ES-I3 (cell line): Measurements from ENCODE around the gene GNB4.
A peak's percentile ranks its signal among the peaks of the same experiment; 100 is the strongest.

Experiments
- H3K36me3 ChIP-seq: 2 replicates; pipeline ENCODE4 v1.6.1; 2013; ENCODE audit warnings: mild to moderate bottlenecking, low read length, control low read depth, moderate library complexity; ENCODE audit not compliant: insufficient read depth
- H3K4me1 ChIP-seq: 2 replicates; pipeline ENCODE4 v1.6.1; 2013; ENCODE audit warnings: mild to moderate bottlenecking, control low read depth, low read length; ENCODE audit not compliant: insufficient read depth
- H3K9ac ChIP-seq: 2 replicates; pipeline ENCODE4 v1.6.1; 2013; ENCODE audit warnings: low read depth, mild to moderate bottlenecking, low read length, moderate library complexity
- H3K9me3 ChIP-seq: 2 replicates; pipeline ENCODE4 v1.6.1; 2013; ENCODE audit warnings: mild to moderate bottlenecking, low read length, moderate library complexity; ENCODE audit not compliant: control insufficient read depth, insufficient read depth

GNB4 gene

DNA sequence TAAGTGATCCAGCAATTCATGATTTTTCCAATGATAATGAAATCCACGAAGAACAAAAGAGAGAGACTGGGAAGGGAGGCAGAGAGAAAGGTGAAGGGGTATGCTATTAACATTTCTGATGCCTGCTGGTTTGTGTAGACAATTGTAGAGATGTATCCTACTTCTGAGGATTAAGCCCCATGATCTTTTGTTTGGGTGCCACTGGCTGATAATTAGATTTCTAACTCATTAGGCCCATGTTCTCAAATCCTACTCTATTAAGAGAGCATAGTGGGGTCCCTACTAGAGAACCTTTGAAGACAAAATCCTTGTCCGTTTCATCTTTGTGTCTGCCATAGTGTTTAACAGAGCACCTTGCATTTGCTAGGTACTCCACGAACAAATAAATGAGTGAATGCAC, 2.7 kb upstream of the GNB4 start:
- peaks cover 21% of the 10 kb centered on the region for H3K4me1 ChIP-seq
- H3K9me3 ChIP-seq, result no peaks in the 10 kb centered on the region
- H3K36me3 ChIP-seq, result no peaks in the 10 kb centered on the region
- H3K9ac ChIP-seq, result no peak overlapping the region

DNA sequence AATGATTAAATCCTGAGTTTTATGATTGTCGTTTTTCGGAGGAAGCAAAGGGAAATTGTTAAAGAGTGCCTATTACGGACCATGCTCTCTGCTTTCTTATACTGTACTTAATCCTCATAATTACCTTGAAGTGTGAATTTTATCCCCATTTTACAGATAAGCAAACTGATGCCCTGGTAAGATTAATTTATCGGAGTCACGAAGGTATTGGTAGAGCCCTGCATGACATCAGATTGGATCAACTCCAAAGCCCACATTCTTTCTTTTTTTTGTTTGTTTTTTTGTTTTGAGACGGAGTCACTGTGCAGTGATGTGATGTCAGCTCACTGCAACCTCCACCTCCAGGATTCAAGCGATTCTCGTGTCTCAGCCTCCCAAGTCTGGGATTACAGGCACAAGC, 1.6 kb upstream of the GNB4 start:
- Histone ChIP-seq H3K9ac (no peak overlapping the region), H3K4me1 (peaks cover 21% of the 10 kb centered on the region)

DNA sequence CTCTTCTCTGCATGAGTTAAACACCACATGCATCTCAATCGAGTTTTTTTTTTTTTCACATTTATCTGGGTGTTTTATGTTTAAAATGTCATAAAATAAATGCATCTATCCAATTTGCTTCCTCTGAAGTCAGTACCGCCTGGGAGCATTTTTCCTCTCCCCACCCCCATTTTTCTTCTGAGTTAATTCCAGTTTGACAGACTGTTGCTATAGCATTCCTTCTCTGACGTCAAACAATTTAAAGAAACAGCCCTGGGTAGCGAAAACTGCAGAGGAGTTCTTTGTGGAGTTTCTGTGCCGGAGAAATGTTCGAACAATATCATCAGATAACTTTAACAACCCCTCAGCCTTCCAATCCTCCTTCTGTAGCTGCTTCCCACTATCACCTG, 900 bp upstream of the GNB4 start:
- peak overlapping the region; percentile 80 for H3K9ac ChIP-seq
- no peaks in the 10 kb centered on the region for H3K9me3 ChIP-seq
- peaks cover 21% of the 10 kb centered on the region for H3K4me1 ChIP-seq
- H3K36me3 ChIP-seq, result no peaks in the 10 kb centered on the region

More for the DNA sequence above, 1.6 kb upstream of the GNB4 start:
- H3K9me3 ChIP-seq, result no peaks in the 10 kb centered on the region
- no peaks in the 10 kb centered on the region for H3K36me3 ChIP-seq

DNA sequence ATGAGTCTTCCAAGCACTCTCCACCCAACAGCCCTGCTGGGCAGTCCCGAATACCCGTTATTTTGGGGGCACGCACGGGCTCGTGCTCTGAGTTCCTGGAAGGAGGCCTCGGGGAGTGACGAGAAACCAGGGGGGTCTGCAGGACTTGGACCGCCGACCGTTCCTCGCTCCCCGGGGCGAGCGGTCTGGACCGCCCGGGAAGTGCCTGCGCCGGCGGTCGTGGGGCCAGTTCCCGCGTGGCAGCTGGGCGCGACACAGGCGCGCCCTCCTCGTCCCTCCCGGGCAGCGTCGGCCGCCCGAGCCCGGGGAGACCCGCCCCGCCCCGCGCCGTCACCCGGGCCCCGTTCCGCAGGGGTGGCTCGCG, 387 bp downstream of the GNB4 start:
- Histone ChIP-seq H3K4me1 (peaks cover 23% of the 10 kb centered on the region), H3K36me3 (no peaks in the 10 kb centered on the region), H3K9ac (peak overlapping the region; percentile 80), H3K9me3 (no peaks in the 10 kb centered on the region)

DNA sequence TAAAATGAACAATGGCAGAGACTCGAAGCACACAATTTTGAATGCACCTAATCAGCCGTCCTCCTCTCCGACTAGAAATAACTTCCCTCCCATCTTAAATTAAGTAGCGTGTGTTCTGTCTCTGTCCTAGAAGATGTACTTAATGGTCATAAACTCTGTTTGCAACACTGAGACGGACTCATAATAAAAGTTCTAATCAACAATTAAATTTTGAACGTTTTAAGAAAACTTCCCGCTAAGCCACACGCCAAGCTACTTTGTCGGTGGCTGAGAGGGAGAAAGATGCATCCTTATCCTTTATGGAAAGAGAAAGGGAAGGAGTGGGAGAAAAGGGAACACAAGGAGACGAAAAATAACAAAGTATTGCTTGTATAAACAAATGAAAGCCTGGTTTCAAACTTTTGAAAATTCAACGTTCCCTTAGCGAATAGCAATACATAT, 989 bp downstream of the GNB4 start:
- peak overlapping the region; percentile 80 for H3K9ac ChIP-seq
- H3K9me3 ChIP-seq, result no peaks in the 10 kb centered on the region
- no peaks in the 10 kb centered on the region for H3K36me3 ChIP-seq
- H3K4me1 ChIP-seq, result peaks cover 19% of the 10 kb centered on the region

DNA sequence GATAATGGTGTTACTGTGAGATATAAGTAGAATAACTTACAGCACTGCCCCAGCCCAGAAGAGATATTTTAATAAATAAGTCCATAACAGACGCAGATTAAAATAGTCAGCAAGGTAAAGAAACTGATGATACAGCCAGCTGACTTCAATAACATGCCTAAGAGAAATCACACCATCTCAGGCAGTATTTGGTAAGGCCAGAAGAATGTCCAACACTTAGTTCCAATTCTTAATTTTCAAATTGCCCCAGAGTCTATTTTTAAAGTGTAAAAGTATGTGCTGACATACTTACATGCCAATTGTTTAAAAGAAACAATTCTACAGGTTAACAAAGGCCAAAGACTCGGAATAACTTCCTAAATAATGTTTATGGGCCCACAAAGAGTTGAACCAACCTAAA, 1.6 kb downstream of the GNB4 start:
- Histone ChIP-seq H3K9ac (peak overlapping the region; percentile 80; the same call in 1 of the 2 replicates), H3K36me3 (no peaks in the 10 kb centered on the region), H3K9me3 (no peaks in the 10 kb centered on the region), H3K4me1 (peaks cover 15% of the 10 kb centered on the region)

DNA sequence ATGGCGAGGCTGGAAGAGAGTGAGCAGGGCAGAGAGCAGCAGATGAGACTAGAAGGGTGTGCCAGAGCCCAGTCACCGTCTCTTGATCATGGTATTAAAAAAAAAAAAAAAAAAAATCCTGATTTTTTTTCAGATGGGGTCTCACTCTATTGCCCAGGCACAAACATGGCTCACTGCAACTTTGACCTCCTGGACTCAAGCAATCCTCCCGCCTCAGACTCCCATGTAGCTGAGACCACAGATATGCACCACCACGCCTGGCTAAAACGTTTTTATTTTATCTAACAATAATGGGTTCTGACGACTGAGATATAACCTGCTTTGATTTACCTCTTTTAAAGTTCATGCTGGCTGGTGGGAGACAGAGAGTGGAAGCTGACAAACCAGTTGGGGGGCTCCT, 4.0 kb downstream of the GNB4 start:
- Histone ChIP-seq H3K9ac (no peak overlapping the region), H3K4me1 (peaks cover 8% of the 10 kb centered on the region), H3K36me3 (no peaks in the 10 kb centered on the region), H3K9me3 (no peaks in the 10 kb centered on the region)

DNA sequence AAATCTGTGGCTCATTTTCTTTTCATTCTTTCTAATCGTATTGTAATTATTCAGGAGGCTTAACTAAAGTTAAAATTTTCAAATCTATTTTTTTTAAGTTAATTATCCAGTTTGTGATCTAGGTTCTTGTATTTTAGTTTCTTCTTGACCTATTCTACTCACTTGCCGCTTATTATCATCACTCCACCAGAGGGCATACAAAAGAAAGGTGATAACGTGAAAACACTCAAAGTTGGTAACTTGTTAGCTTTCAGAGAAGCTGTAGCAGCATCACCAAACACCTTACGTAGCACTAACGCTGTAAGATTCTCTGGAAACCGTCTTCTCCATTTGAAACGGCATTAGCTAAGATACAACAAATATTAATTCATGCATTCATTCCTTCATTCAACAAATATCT, 4.8 kb downstream of the GNB4 start:
- no peaks in the 10 kb centered on the region for H3K9me3 ChIP-seq
- H3K36me3 ChIP-seq, result no peaks in the 10 kb centered on the region
- peaks cover 8% of the 10 kb centered on the region for H3K4me1 ChIP-seq

DNA sequence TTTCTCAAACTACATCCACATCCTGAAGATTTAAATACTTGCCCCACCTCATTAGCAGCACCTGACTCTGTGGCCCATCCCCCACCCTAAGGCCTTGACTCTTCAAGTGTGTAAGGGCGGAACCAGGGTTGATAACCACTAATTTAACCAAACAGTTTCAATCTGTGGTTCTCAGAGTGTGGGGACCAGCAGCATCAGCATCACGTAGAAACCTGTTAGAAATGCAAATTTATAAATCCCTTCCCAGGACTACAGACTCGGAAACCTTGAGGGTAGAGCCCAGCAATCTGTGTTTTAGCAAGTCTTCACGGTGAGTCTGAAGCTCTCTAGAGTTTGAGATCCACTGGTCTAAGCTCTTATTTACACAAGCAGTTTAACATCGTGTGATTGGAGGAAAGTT, 12.4 kb downstream of the GNB4 start:
- Histone ChIP-seq H3K9me3 (no peaks in the 10 kb centered on the region), H3K36me3 (no peaks in the 10 kb centered on the region), H3K4me1 (peaks cover 16% of the 10 kb centered on the region), H3K9ac (no peak overlapping the region)

More for the DNA sequence above, 4.8 kb downstream of the GNB4 start:
- H3K9ac ChIP-seq, result no peak overlapping the region

DNA sequence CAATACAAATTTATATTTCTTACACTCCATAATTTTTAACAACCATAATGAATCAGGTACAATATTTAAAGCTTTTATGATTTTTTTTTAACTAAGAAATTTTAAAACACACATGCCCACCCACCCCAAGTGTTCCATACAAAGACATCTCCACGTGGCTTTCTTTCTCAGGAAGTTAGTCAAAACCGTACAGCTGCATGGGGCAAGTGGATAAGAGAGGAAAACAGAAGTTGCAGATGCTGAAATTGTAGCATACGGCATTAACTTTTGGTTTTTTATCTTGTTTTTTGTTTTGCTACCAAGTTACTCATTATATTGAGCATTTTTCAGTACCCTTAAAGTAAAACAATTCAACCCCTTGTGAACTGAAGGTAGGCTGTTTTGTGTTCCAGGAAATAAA, 14.8 kb downstream of the GNB4 start:
- H3K9ac ChIP-seq, result no peak overlapping the region
- no peaks in the 10 kb centered on the region for H3K9me3 ChIP-seq
- H3K36me3 ChIP-seq, result no peaks in the 10 kb centered on the region
- H3K4me1 ChIP-seq, result peaks cover 19% of the 10 kb centered on the region

DNA sequence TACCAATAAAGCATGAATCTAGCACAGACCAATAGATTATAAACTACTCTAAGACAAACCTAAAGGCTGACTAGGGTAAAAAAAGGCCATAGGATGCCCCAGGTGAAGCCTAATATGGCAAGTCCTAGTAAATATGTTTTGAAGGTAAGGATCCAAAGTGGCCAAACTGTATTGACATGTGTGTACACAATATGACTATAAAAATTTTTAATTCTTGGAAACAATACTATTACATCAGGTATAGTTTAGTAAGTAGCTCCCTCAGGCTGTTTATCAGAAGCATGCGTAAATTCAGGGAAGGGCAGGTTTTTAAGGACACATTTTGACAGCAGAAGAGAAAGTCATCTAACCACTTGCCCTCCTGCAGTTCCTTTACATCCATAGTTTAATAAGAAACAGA, 18.8 kb downstream of the GNB4 start:
- H3K9ac ChIP-seq, result no peak overlapping the region
- no peaks in the 10 kb centered on the region for H3K36me3 ChIP-seq
- H3K9me3 ChIP-seq, result no peaks in the 10 kb centered on the region
- H3K4me1 ChIP-seq, result 0 out of 2 replicates have a peak, but pooled peaks cover 3% of the 10 kb centered on the region

DNA sequence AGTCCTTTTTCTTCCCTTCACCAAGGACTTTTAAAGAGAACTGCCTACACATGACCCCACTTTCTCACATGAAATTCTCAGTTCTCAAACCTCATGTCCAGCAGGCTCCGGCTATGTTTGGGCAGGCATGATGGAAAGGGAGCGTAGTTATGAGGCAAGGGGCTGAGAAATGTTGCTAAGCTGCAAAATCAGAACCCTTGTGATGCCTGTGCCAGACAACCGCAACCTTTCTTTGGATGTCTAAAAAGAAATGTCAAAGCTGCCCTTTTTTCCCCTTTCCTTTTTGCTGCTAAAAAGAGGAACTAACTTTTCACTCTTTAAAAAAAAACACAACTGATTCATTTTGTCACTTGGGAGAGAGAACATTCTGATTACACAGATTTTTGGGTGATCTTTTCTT, 19.2 kb downstream of the GNB4 start:
- Histone ChIP-seq H3K9ac (no peak overlapping the region), H3K9me3 (no peaks in the 10 kb centered on the region), H3K36me3 (no peaks in the 10 kb centered on the region), H3K4me1 (0 out of 2 replicates have a peak, but pooled peaks cover 3% of the 10 kb centered on the region)

DNA sequence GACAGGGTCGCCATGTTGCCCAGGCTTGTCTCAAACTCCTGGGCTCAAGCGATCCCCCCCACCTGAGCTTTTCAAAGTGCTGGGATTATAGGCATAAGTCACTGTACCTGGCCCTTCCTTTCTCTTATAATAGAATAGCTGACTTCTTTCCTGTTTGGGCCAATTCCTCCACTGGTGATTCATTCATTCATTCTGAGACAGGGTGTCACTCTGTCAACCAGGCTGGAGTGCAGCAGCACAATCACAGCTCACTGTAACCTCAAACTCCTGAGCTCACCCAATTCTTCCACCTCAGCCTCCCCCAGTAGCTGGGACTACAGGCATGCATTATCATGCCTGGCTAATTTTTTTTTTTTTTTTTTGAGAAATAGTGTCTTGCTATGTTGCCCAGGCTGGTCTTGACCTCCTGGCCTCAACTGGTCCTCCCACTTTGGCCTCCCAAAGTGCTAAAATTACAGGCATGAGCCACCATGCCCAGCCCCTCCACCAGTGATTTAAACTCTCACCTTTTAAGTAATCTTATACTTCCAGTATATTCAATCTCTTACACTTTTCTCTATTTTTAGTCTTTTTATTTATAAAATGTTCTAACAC, 20.9 kb downstream of the GNB4 start:
- Histone ChIP-seq H3K9me3 (no peaks in the 10 kb centered on the region), H3K36me3 (no peaks in the 10 kb centered on the region), H3K9ac (no peak overlapping the region), H3K4me1 (0 out of 2 replicates have a peak, but pooled peaks cover 3% of the 10 kb centered on the region)

DNA sequence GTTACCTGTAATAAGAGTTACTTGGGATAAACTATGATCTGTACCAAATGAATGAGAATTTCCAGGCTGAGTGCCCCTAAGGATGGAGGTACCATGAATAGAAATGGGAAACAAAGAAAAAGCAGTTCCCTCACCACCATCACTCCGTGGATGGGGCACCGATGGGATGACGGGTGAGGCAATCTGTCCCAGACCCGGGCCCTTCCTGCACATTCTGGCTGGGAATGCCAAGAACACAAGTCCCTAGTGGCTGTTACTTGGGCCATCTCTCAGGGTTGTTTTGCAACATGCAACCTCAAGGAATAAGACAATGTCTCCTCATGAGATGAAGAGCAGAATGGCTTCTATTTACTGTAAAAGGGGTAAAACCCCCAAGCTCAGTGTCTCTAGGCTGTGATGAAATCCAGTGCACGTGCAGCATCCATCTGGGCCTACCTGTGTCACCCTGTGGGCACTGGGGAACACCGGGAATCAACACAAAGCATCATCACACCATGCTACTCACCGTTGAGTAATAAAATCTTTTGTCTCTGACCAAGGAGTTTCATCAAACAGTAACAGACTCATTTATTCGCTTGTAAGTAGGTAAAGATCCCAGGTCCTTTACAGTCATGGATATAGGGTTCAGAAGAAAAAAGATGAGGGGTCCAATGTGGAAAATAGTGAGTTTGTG, 22.3 kb downstream of the GNB4 start:
- no peak overlapping the region for H3K9ac ChIP-seq
- H3K36me3 ChIP-seq, result peaks cover 3% of the 10 kb centered on the region; the same call in 1 of the 2 replicates
- no peaks in the 10 kb centered on the region for H3K9me3 ChIP-seq
- H3K4me1 ChIP-seq, result 0 out of 2 replicates have a peak, but pooled peaks cover 3% of the 10 kb centered on the region

DNA sequence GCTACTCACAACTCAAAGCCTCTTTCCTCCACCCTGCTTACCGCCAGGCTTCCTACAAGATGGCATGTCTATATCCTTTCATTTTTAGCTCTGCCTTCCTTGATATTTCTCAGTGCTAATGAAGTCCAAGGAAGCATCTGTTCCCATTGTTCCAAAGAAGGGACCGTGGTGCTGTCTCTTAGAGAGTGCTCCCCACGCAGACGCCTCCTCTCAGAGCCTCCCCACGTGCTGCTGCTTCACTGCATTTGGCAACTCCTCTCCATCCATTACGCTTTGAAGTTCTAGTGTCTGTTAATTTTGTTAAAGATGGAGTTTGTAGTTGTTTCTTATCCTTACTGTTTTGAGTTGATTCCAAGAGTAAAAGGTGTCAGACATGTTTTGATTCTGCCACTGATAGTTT, 26.2 kb downstream of the GNB4 start:
- no peaks in the 10 kb centered on the region for H3K4me1 ChIP-seq
- H3K36me3 ChIP-seq, result peaks cover 5% of the 10 kb centered on the region; the same call in 1 of the 2 replicates
- H3K9ac ChIP-seq, result no peak overlapping the region
- no peaks in the 10 kb centered on the region for H3K9me3 ChIP-seq
